GM23338 (cell line): ENCODE measurements around the gene KCNIP3. TPM values are rescaled to one million over a fixed set of nuclear protein-coding genes. Genes with fewer than 3 reads are reported as not detected.

Source experiments
- ATAC-seq: fragments of 200-7000 bp; cut with Tn5 transposase; 3 replicates; pipeline ENCODE4 v1.9.1; 2020
- DNase-seq: peaks from one replicate; pipeline ENCODE4 v3.0.0-alpha.2; 2015; ENCODE audit warnings: low spot score
- H2AFZ ChIP-seq: fragments of 200-600 bp; sonication (generic); 2 replicates; pipeline ENCODE4 v1.8.0; 2016; ENCODE audit warnings: antibody characterized with exemption, mild to moderate bottlenecking, moderate library complexity
- H3F3A ChIP-seq: fragments of 200-600 bp; sonication (generic); replicated peaks from 2 replicates; pipeline ENCODE4 v1.8.0; 2017; ENCODE audit warnings: antibody characterized with exemption, mixed run types, low read depth
- H3K27ac ChIP-seq: fragments of 200-600 bp; sonication (generic); 2 replicates; pipeline ENCODE4 v1.6.1; 2016; ENCODE audit warnings: low read depth
- H3K27me3 ChIP-seq: fragments of 200-600 bp; sonication (generic); 2 replicates; pipeline ENCODE4 v1.8.0; 2016; ENCODE audit warnings: mild to moderate bottlenecking, mixed run types, moderate library complexity; ENCODE audit not compliant: insufficient read depth
- H3K36me3 ChIP-seq: fragments of 200-600 bp; sonication (generic); 2 replicates; pipeline ENCODE4 v1.8.0; 2016; ENCODE audit warnings: mild to moderate bottlenecking; ENCODE audit not compliant: insufficient read depth
- H3K4me1 ChIP-seq: fragments of 200-600 bp; sonication (generic); 2 replicates; pipeline ENCODE4 v1.8.0; 2016; ENCODE audit warnings: mild to moderate bottlenecking, moderate library complexity; ENCODE audit not compliant: insufficient read depth
- H3K4me2 ChIP-seq: fragments of 200-600 bp; sonication (generic); 2 replicates; pipeline ENCODE4 v1.7.1; 2017; ENCODE audit warnings: mixed run types
- H3K4me3 ChIP-seq: fragments of 200-600 bp; sonication (generic); 2 replicates; pipeline ENCODE4 v1.6.1; 2016; ENCODE audit warnings: mixed run types
- H3K79me2 ChIP-seq: fragments of 200-600 bp; sonication (generic); replicated peaks from 2 replicates; pipeline ENCODE4 v1.8.0; 2017; ENCODE audit warnings: mild to moderate bottlenecking; ENCODE audit not compliant: insufficient read depth
- H3K9me2 ChIP-seq: fragments of 200-600 bp; sonication (generic); 2 replicates; pipeline ENCODE4 v1.8.0; 2017; ENCODE audit not compliant: insufficient read depth
- H4K20me1 ChIP-seq: fragments of 200-600 bp; sonication (generic); replicated peaks from 2 replicates; pipeline ENCODE4 v1.8.0; 2017; ENCODE audit warnings: mild to moderate bottlenecking; ENCODE audit not compliant: insufficient read depth
- H3K27ac Mint-ChIP-seq: 2 replicates; pipeline ENCODE4 v1.8.0; 2020; ENCODE audit warnings: inconsistent platforms, mild to moderate bottlenecking, moderate library complexity, mixed read lengths
- H3K27me3 Mint-ChIP-seq: 3 replicates; pipeline ENCODE4 v1.8.0; 2022; ENCODE audit warnings: low read depth, mild to moderate bottlenecking, moderate library complexity, mixed read lengths, inconsistent platforms; ENCODE audit not compliant: insufficient read depth, poor library complexity
- H3K36me3 Mint-ChIP-seq: 3 replicates; pipeline ENCODE4 v1.8.0; 2021; ENCODE audit warnings: low read depth, mild to moderate bottlenecking, inconsistent platforms, moderate library complexity, mixed read lengths
- H3K4me1 Mint-ChIP-seq: 3 replicates; pipeline ENCODE4 v1.8.0; 2020; ENCODE audit warnings: mild to moderate bottlenecking, inconsistent platforms, mixed read lengths
- H3K4me3 Mint-ChIP-seq: 3 replicates; pipeline ENCODE4 v1.8.0; 2021; ENCODE audit warnings: moderate library complexity, mild to moderate bottlenecking, inconsistent platforms, mixed read lengths
- H3K9me3 Mint-ChIP-seq: 3 replicates; pipeline ENCODE4 v1.8.0; 2020; ENCODE audit warnings: moderate library complexity, mild to moderate bottlenecking, inconsistent platforms, mixed read lengths
- CREB1 ChIP-seq: fragments of 250-450 bp; sonication (Bioruptor Pico); IDR thresholded peaks from 2 replicates; pipeline ENCODE4 v1.5.0; 2020; ENCODE audit warnings: low read depth, mild to moderate bottlenecking, moderate library complexity
- CTCF ChIP-seq, 2 experiments: fragments of 200-600 bp in 1 of 2; sonication (generic) in 1 of 2; conservative IDR thresholded peaks; 2 replicates each; pipeline versions ENCODE4 v1.5.1 to v1.6.1; 2016 to 2017; ENCODE audit warnings: antibody characterized with exemption in 2 of 2, low read depth in 2 of 2, mild to moderate bottlenecking in 2 of 2, moderate library complexity in 1 of 2
- EZH2 ChIP-seq: fragments of 200-600 bp; sonication (generic); IDR thresholded peaks from one replicate; pipeline ENCODE4 v1.8.0; 2017; ENCODE audit warnings: antibody characterized with exemption, mild to moderate bottlenecking, low read depth; ENCODE audit not compliant: unreplicated experiment
- EZH2phosphoT487 ChIP-seq: fragments of 200-600 bp; sonication (generic); IDR thresholded peaks from one replicate; pipeline ENCODE4 v1.8.1; 2018; ENCODE audit warnings: antibody characterized with exemption; ENCODE audit not compliant: unreplicated experiment
- JUNB ChIP-seq: IDR thresholded peaks from one replicate; pipeline ENCODE4 v1.6.1; 2016; ENCODE audit warnings: antibody characterized with exemption; ENCODE audit not compliant: unreplicated experiment
- NANOG ChIP-seq: IDR thresholded peaks from 2 replicates; pipeline ENCODE4 v1.6.1; 2016; ENCODE audit warnings: antibody characterized with exemption, borderline replicate concordance
- REST ChIP-seq: IDR thresholded peaks from one replicate; pipeline ENCODE4 v1.6.1; 2018; ENCODE audit warnings: antibody characterized with exemption; ENCODE audit not compliant: unreplicated experiment
- STAT1 ChIP-seq: IDR thresholded peaks from one replicate; pipeline ENCODE4 v1.6.1; 2016; ENCODE audit warnings: antibody characterized with exemption; ENCODE audit not compliant: unreplicated experiment
- ZNF114 ChIP-seq: fragments of 250-450 bp; sonication (Bioruptor Pico); IDR thresholded peaks from 2 replicates; pipeline ENCODE4 v1.5.0; 2020; ENCODE audit warnings: mild to moderate bottlenecking, moderate library complexity
- ZNF331 ChIP-seq: fragments of 250-450 bp; sonication (Bioruptor Pico); IDR thresholded peaks from 2 replicates; pipeline ENCODE4 v1.5.0; 2020; ENCODE audit warnings: low read depth, mild to moderate bottlenecking, moderate library complexity
- polyA plus RNA-seq: library from polyadenylated mRNA; unstranded; fragments of >200 nt; fragmentation: Nextera tagmentation; extraction: Ambion mirVana; gene quantifications from 2 replicates; pipeline ENCODE4 v1.2.1, GENCODE V29; 2016
- total RNA-seq: library from RNA; depleted of rRNA; stranded (reverse); fragments of >200 nt; shearing (Covaris generic); gene quantifications from 2 replicates; pipeline ENCODE4 v1.2.3, GENCODE V29; 2014

KCNIP3 gene
- total and polyA plus RNA-seq, 2 experiments from 2014 or later = 0.32 to 0.83 TPM

- no peaks in the 10 kb centered on the region for H3K36me3 ChIP-seq
- H2AFZ ChIP-seq = no peak overlapping the region
- H4K20me1 ChIP-seq = no peaks in the 10 kb centered on the region
- H3K9me2 ChIP-seq = no peaks in the 10 kb centered on the region
- no peak overlapping the region for H3K27ac ChIP-seq
- ATAC-seq (no peak), DNase-seq (no peak)
- H3K4me3 ChIP-seq = no peak overlapping the region
- no peaks in the 10 kb centered on the region for H3K79me2 ChIP-seq
- no peak for TF ChIP-seq CTCF (conservative IDR thresholded peaks at IDR 0.05; ENCODE audit: low read depth in 2 of 2)
- TF ChIP-seq REST = no peak
- TF ChIP-seq STAT1 = no peak
- TF ChIP-seq ZNF114 (CRISPR knock-in tag) = no peak
- no peak for TF ChIP-seq EZH2phosphoT487
- TF ChIP-seq JUNB = no peak
- no peak for TF ChIP-seq EZH2
- TF ChIP-seq NANOG = no peak
- TF ChIP-seq CREB1 = no peak
- no peak for TF ChIP-seq ZNF331
- no peak overlapping the region for H3K27ac Mint-ChIP-seq
- H3K36me3 Mint-ChIP-seq = no peaks in the 10 kb centered on the region
- no peak overlapping the region for H3K4me2 ChIP-seq
- H3K4me1 Mint-ChIP-seq = peaks cover 31% of the 10 kb centered on the region; the same call in 2 of the 3 replicates
- H3K27me3 Mint-ChIP-seq = peaks cover 17% of the 10 kb centered on the region
- peaks cover 8% of the 10 kb centered on the region for H3K4me1 ChIP-seq
- H3K27me3 ChIP-seq = no peaks in the 10 kb centered on the region
- H3K9me3 Mint-ChIP-seq = no peaks in the 10 kb centered on the region; the same call in 2 of the 3 replicates
- no peaks in the 10 kb centered on the region for H3F3A ChIP-seq
- no peak overlapping the region for H3K4me3 Mint-ChIP-seq
Measured at GRCh38 chr2:95275601-95276243, 21.4 kb upstream of the KCNIP3 start.

- Mint-ChIP-seq H3K27ac (no peak overlapping the region), H3K27me3 (peaks cover 17% of the 10 kb centered on the region), H3K36me3 (no peaks in the 10 kb centered on the region), H3K9me3 (no peaks in the 10 kb centered on the region; the same call in 2 of the 3 replicates), H3K4me1 (peaks cover 31% of the 10 kb centered on the region; the same call in 2 of the 3 replicates), H3K4me3 (no peak overlapping the region)
- DNase-seq = no peak
- no peaks in the 10 kb centered on the region for H3K36me3 ChIP-seq
- H2AFZ ChIP-seq = no peak overlapping the region
- H3F3A ChIP-seq = no peaks in the 10 kb centered on the region
- H3K4me2 ChIP-seq = no peak overlapping the region
- no peaks in the 10 kb centered on the region for H4K20me1 ChIP-seq
- no peak overlapping the region for H3K4me3 ChIP-seq
- H3K27me3 ChIP-seq = no peaks in the 10 kb centered on the region
- no peaks in the 10 kb centered on the region for H3K79me2 ChIP-seq
- H3K27ac ChIP-seq = no peak overlapping the region
- ATAC-seq = no peak
- peaks cover 8% of the 10 kb centered on the region for H3K4me1 ChIP-seq
- H3K9me2 ChIP-seq = no peaks in the 10 kb centered on the region
- TF ChIP-seq JUNB (no peak), EZH2phosphoT487 (no peak), REST (no peak), ZNF331 (no peak), ZNF114 (CRISPR knock-in tag) (no peak), CREB1 (no peak), NANOG (no peak)
Measured at GRCh38 chr2:95276244-95276887, 20.8 kb upstream of the KCNIP3 start.
